Neural cell (in vitro differentiated cells): ENCODE measurements around the gene ANKRD65.

ENCODE experiments used
- EP300 ChIP-seq: fragments of 450-650 bp; conservative IDR thresholded peaks from 2 replicates; pipeline ENCODE4 v1.6.1; 2014; ENCODE audit warnings: antibody characterized with exemption, mild to moderate bottlenecking, moderate library complexity; ENCODE audit not compliant: poor library complexity, severe bottlenecking
- EZH2 ChIP-seq: fragments of 200-600, 300-800 bp; shearing (Covaris generic), sonication (generic); IDR thresholded peaks from 2 replicates; pipeline ENCODE4 v1.6.1; 2014; ENCODE audit warnings: antibody characterized with exemption, low read length, borderline replicate concordance, mild to moderate bottlenecking; ENCODE audit not compliant: insufficient read depth, poor library complexity, severe bottlenecking
- MXI1 ChIP-seq: fragments of 450-650 bp; conservative IDR thresholded peaks from 2 replicates; pipeline ENCODE4 v1.6.1; 2014; ENCODE audit warnings: antibody characterized with exemption, mild to moderate bottlenecking; ENCODE audit not compliant: poor library complexity, severe bottlenecking
- RAD21 ChIP-seq: fragments of 450-650 bp; conservative IDR thresholded peaks from 2 replicates; pipeline ENCODE4 v1.6.1; 2014; ENCODE audit warnings: antibody characterized with exemption, mild to moderate bottlenecking, moderate library complexity
- SMC3 ChIP-seq: fragments of 450-650 bp; conservative IDR thresholded peaks from 2 replicates; pipeline ENCODE4 v1.6.1; 2014; ENCODE audit warnings: antibody characterized with exemption, mild to moderate bottlenecking, moderate library complexity; ENCODE audit not compliant: poor library complexity
- TAF1 ChIP-seq: IDR thresholded peaks from 2 replicates; pipeline ENCODE4 v1.6.1; 2012; ENCODE audit warnings: low read depth
- TF ChIP-seq, protein P1 (sequence below): fragments of 450-650 bp; IDR thresholded peaks from 2 replicates; pipeline ENCODE4 v1.5.1; 2014; ENCODE audit warnings: antibody characterized with exemption, mild to moderate bottlenecking, moderate library complexity; ENCODE audit not compliant: poor library complexity, severe bottlenecking

DNA sequence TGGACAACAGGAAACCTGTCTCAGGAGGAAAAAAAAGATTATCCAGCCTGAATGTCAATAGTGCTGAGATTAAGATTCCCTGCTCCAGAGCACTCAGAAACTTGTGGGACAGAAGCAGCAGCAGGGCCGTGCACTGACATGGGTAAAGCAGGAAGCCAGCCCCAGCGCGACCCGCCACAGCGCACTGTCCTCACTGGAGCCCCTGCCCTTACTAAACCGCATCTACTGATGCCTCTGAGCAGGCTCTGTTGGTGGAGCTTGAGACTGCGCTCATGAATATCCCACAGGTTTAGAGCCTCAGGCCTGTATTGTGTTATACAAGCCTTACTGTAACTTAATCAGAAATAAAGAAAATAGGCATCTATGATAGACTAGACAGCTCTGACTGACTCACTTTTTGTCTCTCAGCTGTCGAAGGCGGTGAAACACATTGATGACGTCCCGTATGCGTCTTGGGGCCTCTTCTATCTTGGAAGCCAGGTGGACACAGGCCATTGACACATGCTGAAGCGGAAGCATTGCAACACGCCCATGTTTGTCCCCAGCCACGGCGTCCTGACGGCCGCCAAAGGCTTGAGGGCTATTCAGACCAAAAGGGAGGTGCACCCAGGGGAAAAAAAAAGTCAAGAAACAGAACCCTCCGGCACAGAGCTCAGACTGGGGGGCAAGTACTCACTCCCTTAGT is 23.1 kb downstream of the ANKRD65 start:
- TF ChIP-seq, protein P1, sequence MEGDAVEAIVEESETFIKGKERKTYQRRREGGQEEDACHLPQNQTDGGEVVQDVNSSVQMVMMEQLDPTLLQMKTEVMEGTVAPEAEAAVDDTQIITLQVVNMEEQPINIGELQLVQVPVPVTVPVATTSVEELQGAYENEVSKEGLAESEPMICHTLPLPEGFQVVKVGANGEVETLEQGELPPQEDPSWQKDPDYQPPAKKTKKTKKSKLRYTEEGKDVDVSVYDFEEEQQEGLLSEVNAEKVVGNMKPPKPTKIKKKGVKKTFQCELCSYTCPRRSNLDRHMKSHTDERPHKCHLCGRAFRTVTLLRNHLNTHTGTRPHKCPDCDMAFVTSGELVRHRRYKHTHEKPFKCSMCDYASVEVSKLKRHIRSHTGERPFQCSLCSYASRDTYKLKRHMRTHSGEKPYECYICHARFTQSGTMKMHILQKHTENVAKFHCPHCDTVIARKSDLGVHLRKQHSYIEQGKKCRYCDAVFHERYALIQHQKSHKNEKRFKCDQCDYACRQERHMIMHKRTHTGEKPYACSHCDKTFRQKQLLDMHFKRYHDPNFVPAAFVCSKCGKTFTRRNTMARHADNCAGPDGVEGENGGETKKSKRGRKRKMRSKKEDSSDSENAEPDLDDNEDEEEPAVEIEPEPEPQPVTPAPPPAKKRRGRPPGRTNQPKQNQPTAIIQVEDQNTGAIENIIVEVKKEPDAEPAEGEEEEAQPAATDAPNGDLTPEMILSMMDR: no peak
- TF ChIP-seq SMC3 (no peak), RAD21 (no peak), MXI1 (no peak), EZH2 (no peak), TAF1 (no peak), EP300 (no peak)
